Measurements from ENCODE around the gene MFSD12.
"Not testable (repeated sequence)": the region's sequence is repeated elsewhere in the genome, so short reads cannot be mapped to it uniquely, and the experiment has no call there.

Gene MFSD12

DNA sequence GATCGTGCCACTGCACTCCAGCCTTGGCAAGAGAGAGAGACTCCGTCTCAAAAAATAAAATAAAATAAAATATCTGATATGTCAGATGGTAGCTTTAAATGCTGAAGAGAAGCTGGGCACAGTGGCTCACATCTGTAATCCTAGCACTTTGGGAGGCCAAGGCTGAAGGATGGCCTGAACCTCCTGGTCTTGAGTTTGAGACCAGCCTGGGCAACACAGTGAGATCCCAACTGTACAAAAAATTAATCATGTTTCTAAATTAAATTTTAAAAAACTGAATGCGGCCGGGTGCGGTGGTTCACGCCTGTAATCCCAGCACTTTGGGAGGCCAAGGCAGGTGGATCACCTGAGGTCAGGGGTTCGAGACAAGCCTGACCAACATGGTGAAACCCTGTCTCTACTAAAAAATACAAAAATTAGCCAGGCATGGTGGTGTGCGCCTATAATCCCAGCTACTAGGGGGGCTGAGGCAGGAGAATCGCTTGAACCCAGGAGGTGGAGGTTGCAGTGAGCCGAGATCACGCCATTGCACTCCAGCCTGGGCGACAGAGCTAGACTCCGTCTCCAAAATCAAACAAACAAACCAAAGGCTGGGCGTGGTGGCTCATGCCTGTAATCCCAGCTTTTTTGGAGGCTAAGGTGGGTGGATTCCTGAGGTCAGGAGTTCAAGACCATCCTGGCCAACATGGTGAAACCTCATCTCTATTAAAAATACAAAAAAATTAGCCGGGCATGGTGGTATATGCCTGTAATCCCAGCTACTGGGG, 26.8 kb upstream of the MFSD12 start:
- not testable (repeated sequence) for DNase-seq

DNA sequence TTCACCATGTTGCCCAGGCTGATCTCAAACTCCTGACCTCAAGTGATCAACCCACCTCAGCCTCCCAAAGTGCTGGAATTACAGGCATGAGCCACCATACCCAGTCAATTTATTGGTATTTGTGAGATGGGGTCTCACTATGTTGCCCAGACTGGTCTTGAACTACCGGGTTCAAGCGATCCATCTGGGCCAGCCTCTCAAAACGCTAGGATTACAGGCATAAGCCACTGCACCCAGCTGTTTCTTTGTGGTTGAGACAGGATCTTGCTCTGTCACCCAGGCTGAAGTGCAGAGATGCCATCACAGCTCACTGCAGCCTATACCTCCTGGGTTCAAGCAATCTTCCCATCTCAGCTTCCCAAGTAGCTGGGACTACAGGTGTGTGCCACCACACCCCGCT, 24.4 kb upstream of the MFSD12 start:
- DNase-seq: not testable (repeated sequence)

DNA sequence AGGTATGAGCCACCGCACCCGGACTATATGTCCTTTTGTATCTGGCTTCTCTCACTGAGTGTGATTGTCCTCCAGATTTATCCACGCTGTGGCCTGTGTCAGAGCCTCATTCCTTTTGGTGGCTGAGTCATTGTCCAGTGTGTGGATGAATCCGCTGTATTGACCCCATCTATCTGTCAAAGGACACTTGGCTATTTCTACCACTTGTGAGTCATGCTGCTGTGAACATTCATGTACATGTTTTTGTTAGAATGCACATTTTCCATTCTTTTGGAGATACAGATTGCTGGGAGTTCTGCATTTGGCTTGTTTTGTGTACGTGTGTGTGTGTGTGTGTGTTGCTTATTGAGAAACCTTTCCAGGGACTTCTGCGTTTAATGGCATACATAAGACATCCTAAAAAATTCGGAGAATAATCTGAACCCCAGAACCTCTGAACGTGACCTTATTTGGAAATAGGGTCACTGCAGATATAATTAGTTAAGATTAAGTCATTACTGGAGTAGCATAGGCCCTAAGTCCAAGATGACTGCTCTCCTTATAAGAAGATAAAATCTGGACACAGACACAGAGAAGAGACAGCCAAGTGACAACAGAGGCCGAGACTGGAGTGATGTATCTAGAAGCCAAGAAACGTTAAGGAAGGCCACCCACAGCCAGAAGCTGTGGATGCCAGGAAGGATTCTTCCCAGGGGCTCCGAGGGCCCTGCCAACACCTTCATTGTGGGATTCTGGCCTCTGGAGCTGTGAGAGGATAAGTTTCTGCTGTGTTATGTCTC, 23.0 kb upstream of the MFSD12 start:
- DNase-seq: no peak

DNA sequence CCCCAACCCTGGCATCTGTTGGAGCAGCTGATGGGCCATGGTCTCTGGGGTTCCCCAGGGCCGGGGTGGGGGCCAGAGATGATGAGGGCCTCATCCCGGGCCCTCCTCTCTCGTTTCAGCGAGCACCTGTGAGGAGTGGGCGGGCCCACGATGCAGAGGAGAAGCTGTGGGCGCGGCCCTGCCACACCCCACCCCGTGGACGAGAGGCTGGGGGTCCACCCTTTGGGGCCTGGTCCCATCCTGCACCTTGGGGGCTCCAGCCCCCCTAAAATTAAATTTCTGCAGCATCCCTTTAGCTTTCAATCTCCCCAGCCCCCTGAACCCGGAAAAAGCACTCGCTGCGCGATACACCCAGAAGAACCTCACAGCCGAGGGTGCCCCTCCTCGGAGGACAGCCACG, 21.0 kb upstream of the MFSD12 start:
- DNase-seq: no peak

DNA sequence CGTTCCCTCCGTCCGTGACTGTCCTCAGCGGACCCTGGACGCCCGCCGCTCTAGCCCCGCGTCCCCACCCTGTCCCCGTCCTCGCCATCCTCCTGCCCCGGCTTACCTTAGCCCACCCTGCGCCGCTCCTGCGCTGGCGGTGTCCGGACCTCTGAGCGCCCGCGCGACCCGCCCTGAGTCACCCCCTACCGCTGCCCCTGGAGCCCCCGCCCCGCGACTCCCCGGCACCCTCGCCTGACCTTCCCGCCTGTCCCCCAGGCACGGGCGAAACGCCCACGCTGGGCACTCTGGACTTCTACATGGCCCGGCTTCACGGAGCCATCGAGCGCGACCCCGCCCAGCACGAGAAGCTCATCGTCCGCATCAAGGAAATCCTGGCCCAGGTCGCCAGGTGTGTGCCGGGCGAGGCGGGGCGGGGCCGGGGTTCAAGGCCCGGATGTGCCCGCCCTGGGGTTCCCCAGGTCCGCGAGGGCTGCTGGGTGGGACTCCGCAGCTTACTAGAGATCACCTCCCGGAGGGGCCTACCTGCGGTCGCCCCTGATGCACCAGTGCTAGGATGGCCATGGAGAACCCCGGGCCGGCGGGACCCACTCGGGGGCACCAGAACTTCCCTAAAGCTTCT, 20.4 kb upstream of the MFSD12 start:
- DNase-seq: no peak

DNA sequence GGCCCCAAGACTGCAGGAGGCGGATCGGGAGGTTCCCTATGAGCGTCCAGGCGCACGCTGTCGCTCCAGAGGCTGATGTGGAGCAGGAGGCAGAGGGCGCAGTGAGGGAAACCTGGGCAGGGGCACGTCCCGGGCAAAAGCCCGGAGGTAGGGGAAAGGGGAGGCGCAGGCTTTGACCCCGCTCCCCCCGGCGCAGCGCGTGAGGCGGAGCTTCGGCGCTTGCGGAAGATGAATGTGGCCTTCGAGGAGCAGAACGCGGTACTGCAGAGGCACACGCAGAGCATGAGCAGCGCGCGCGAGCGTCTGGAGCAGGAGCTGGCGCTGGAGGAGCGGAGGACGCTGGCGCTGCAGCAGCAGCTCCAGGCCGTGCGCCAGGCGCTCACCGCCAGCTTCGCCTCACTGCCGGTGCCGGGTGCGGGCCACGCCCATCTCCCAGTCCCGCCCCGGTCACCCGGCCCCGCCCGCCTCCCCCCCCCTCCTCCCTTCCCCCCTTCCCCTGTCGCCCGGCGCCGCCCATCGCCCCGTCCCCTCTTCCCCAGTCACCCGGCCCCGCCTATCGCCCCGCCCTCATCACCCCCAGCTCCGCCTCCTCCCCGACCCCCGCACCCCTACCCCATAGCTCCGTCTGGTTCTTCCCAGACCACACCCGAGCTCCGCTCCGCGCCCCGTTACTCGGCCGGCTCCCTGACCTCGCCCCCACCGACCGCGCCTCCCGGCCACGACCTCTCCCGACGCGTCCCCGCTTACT, 19.5 kb upstream of the MFSD12 start:
- no peak for DNase-seq

DNA sequence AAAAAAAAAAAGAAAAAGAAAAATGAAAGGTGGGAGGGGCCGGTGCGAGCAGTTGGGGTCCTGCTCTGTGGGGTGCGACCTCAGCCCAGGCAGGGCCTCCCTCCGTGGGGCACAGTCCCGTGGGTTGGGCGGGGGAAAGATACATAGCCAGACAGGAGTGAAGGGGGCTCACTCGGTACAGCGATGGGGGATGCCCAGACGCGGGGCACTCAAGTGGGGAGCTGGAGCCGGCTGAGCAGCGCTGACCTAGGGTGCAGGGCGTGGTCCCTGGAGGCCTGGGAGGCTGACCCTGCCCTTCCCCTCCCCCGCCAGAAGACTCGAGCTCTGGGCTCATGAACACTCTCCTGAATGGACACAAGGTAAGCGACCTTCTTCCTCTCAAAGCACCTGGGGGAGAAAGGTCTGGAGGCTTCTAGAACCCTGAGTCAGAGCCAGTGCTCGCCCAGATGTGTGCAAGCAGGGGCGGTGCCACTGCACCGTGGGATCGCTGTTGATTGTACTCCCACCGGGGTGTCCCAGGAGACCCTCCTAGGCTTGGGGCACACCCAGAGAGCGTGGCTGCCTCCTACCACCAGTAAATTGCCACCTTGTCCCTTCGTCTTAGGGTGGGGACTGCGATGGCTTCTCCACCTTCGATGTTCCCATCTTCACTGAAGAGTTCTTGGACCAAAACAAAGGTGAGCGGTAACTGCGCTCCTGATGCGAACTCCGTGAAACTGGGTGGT, 18.7 kb upstream of the MFSD12 start:
- DNase-seq: no peak

DNA sequence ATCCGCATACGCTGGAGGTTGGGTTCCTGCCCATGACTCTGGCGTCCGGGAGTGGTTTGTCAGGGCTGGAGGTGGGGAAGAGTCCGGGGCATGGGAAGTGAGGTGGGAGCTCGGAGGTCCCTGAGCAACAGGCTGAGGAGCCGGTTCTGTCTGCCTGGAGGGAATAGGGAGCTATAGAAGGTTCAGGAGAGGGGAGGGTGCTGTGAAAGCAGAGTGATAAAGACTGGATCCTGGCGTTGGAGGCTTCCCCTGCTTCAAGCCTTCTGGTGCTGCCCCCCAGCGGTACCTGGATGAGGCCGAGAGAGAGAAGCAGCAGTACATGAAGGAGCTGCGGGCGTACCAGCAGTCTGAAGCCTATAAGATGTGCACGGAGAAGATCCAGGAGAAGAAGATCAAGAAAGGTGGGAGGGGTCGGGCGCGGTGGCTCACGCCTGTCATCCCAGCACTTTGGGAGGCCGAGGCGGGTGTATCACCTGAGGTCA, 17.9 kb upstream of the MFSD12 start:
- peak; percentile 42 for DNase-seq

DNA sequence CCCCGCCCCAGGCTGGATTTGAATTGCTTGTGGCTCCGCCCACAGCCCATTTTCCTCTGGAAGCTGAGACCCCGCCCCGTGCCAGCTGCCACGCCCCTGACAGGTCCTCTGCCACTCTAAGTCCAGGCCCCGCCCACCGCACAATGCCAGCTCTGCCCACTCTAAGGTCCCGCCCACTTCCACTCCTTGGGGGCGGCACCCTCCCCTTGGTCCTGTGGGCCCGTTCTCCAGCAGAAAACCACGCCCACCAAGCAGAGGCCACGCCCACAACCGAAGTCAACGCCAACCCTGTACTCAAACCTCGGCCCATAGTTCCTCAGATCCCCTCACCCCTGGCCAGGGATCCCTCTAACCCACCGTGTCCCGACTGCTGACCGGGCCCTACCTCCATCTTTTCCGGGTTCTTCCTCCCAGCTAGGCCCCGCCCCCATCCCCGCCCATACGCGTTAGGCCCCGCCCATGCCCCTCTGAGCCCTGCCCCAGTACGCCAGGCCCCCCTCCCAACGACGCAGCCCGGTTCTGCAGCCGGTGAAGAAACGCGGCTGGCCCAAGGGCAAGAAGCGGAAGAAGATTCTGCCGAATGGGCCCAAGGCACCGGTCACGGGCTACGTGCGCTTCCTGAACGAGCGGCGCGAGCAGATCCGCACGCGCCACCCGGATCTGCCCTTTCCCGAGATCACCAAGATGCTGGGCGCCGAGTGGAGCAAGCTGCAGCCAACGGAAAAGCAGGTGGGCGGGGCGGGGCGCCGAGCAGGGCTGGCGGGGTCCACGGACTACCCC, 16.7 kb upstream of the MFSD12 start:
- DNase-seq: peak; percentile 99

DNA sequence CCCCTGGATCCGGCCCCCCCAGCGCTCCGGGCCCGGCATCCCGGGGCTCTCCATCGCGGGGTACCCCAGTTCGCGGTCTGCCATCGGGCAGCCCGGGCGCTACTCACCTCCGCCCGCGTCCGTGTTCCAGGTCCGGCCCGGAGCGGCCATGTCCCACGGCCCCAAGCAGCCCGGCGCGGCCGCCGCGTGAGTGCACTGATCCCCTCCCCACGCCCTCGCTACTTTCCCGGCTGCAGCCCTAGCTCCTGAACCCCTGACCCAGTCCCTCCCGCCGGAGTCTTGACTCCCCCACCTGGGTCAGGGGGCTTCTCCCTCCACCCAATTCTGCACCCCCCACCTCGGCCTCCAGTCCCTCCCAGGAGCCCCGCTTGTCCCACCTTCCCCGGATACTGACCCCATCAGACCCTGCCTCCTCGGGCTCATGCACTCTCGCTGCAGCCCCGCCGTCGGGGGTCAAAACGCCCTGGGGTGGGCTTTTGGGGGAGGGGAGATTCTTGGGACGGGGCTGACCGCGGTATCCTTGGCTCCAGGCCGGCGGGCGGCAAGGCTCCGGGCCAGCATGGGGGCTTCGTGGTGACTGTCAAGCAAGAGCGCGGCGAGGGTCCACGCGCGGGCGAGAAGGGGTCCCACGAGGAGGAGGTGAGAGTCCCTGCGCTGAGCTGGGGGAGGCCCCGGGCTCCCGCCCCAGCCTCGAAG, 15.9 kb upstream of the MFSD12 start:
- DNase-seq: peak; percentile 51

DNA sequence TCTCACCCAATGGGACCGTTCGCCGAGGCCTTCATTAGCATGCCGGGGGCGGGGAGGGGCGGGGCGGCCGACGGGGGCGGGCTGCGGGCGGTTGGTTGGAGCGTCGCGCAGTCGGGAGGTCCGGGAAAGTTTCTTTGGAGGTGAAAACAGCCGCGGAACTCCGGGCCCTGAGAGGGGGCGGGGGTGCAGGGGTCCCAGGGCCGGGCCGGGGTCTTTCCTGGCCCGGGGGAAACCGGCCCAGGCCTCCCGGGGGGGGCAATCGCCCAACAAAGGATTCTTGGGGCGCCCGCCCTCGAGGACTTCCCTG, 15.4 kb upstream of the MFSD12 start, which contains the start of gene HMG20B:
HMG20B (plus strand) TSS at position 90 of the 307 bp plus-strand sequence. CDS start 366 bp downstream, outside the sequence.
- DNase-seq: no peak

DNA sequence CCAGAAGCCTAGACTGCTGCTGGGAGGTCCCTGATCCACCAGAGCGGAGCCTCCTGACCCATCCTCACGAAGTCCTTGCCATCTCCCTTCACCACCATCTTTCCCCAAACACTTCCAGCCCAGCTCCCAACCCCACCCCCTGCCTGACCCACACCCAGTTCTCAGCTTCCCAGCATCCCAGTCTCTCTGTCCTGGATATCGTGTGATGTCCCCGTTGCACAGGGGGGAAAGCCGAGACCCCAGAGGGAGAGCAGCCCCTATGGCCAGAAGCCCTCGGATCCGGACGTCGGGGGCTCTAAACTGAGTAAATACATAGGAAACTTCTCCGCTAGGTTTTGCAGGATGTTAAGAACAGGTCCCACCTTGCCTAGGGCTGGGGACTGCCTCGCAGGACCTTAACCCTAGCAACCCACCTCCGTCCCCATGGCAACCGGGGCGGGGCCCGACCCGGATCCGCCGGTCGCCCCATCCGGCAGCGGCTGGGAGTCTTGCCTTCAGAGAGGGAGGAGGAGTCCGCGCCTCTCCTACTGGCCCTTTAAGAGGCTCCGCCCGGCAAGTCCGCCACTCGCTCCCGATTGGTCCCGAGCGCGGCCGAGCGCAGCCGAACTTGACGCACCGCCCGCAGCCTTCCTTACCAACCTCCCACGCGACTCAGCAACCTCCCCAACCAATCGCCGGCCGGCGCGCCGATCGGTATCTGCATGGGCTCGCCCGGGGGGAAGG, 14.9 kb upstream of the MFSD12 start:
- DNase-seq: peak; percentile 99

DNA sequence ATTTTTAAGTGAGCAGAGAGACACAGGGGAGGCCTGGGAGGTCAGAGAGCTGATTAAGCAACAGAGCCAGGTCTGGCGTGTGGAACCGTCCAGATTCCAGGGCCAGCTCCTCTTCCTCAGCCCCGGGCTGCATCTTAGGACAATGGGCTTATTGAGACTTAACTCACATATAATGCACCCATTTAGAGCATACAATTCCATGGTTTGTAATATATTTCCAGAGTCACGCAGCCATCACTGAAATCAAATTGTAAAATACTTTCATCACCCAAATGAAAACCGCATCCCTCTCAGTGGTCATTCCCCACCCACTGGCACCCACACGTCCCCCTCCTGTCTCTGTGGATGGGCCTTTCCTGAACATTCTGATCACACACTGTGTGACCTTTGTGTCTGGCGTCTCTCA, 13.2 kb upstream of the MFSD12 start:
- no peak for DNase-seq

DNA sequence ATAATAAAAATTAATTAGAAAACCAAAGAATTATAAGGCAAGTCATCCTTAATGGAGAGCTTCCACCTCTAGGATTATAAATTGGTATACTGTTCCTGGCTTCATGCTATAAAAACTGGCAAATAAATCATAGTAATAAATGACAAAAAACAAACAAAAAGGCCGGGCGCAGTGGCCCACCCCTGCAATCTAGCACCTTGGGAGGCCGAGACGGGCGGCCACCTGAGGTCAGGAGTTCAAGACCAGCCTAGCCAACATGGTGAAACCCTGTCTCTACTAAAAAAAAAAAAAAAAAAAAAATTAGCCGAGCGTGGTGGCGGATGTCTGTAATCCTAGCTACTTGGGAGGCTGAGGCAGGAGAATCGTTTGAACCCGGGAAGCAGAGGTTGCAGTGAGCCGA, 12.7 kb upstream of the MFSD12 start:
- DNase-seq: not testable (repeated sequence)

DNA sequence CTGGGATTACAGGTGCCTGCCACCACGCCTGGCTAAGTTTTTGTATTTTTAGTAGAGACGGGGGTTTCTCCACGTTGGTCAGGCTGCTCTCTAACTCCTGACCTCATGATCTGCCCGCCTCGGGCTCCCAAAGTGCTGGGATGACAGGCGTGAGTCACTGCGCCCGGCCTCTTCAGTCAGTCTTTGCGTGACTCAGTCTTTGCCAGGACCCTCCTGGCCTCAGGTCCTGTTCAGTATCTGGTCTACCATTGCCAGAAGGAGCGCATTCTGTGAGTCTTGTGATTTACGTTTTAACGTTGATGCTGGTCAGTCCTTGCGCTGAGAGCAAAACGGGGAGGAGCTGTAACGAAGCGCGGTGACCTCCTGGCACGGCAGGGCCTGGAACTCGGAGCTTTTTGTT, 7.8 kb upstream of the MFSD12 start:
- no peak for DNase-seq

DNA sequence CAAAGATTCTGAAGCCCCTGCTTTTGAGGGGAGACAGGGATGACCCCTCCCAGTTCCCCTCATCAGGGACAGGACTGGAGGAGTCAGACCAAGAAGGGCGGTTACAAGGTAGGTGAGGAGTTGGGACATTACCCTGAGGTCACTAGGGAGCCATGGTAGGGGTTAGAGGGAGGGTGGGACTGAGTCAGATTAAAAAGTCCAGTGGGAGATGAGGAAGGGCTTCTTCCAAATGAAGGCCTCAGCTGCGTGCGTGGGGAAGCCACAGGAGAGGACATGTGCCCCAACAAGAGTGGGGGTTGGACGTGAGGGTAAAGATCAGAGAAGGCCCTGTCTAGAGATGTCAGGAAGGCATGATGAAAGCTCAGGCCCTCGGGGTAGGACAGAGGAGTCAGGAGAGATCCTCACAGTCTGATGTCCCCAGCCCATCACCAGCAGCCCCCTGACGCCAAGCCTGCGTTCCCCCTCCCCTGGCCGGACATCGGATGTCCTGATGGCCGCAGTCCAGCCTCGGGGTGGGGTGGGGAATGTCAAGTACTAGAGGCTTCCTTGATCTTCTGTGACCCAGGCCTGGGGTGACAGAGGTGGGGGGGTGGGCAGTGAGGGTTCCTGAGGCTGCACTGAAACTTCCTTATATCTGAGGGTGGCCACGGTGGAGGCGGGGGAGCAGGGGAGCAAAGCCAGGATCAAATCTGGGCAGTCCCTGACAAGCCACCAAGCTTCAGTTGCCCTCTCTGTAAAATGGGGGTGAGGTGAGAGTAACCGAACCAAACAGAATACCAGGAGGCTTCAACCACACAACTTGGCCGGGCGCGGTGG, 6.5 kb upstream of the MFSD12 start:
- no peak for DNase-seq

DNA sequence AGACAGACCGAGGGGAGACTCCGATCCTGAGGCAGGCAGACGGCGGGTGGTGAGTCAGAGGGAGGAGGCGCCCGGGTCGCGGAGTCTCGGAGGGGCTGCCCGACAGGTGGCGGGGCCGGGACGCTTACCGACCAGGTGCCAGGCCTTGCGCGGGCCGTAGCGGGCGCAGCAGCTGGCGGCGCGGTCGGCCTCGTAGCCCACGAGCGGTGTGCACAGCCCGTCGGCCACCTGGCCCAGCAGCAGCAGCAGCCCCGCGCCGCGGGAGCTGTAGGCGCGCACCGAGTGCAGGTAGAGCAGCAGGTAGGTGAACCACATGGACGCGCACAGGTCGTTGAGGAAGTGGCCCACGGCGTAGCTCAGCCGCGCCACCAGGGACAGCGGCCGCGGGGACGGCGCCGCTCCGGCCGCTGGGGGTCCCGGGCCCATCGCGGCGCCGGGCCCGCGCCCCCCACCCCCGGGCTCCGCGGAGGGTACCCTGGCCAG, 367 bp downstream of the MFSD12 start:
- peak; percentile 75 for DNase-seq

DNA sequence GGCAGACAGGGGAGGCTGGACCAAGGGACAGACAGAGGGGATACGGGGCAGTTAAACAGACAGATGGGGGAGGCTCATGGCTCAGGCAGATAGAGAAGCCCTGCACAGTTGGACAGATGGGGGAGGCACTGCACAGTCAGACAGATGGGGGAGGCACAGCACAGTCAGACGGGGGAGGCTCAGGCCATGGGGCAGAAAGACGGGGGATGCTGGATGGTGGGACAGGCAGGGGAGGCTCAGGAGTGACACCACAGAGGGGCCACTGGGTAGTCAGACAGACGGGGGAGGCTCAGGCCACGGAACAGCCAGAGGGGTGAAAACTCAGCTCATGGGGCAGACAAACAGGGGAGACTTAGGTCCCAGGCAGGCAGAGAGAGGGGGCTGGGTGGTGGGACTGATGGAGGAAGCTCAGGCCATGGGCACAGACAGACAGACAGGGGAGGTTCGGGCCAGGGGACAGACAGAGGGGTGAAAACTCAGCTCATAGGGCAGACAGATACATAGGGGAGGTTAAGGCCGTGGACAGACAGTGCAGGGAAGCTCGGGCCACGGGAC, 886 bp downstream of the MFSD12 start:
- peak; percentile 36 for DNase-seq

Measured in stimulated activated CD8-positive, alpha-beta memory T cell treated with anti-CD3 and anti-CD28 coated beads, Interleukin-4, amount 100 ng/mL, for 48 hours (primary cell).